WTC11 (cell line): ENCODE data around the gene TTLL5.

Experiments
- CTCF ChIP-seq: fragments of 200-600 bp; IDR thresholded peaks from 2 replicates; pipeline ENCODE4 v1.8.0; 2022; ENCODE audit warnings: antibody characterized with exemption
- NFATC4 ChIP-seq: fragments of 250-450 bp; sonication (Bioruptor Pico); IDR thresholded peaks from 2 replicates; pipeline ENCODE4 v1.9.0; 2021; ENCODE audit warnings: mild to moderate bottlenecking
- SP1 ChIP-seq: sonication (generic); formaldehyde crosslinking; conservative IDR thresholded peaks from 2 replicates; pipeline ENCODE4 v1.8.1; 2022; ENCODE audit warnings: missing genetic modification reagents

GRCh38 chr14:75972801-75973421 lies 311.9 kb downstream of the TTLL5 start:
- no peak for TF ChIP-seq NFATC4 (CRISPR knock-in tag)
- no peak for TF ChIP-seq CTCF
- no peak for TF ChIP-seq SP1 (CRISPR knock-in tag)
